IPS DF 6.9 (cell line): ENCODE data around the gene LHFPL2.

Experiments used
- DNase-seq: peaks from one replicate; pipeline ENCODE4 v3.0.0-alpha.2; 2013; ENCODE audit warnings: low read depth, low spot score
- H3K27ac ChIP-seq: one replicate; pipeline ENCODE4 v1.5.1; 2013; ENCODE audit warnings: low read length, control low read depth
- H3K27me3 ChIP-seq: 2 replicates; pipeline ENCODE4 v1.6.1; 2013; ENCODE audit warnings: mild to moderate bottlenecking, low read length; ENCODE audit not compliant: control insufficient read depth, insufficient read depth
- H3K36me3 ChIP-seq: 2 replicates; pipeline ENCODE4 v1.6.1; 2013; ENCODE audit warnings: low read length; ENCODE audit not compliant: control insufficient read depth, insufficient read depth
- H3K4me1 ChIP-seq: 2 replicates; pipeline ENCODE4 v1.6.1; 2013; ENCODE audit warnings: low read length; ENCODE audit not compliant: control insufficient read depth, insufficient read depth
- H3K4me3 ChIP-seq: 2 replicates; pipeline ENCODE4 v1.5.1; 2013; ENCODE audit warnings: mild to moderate bottlenecking, low read length
- H3K9me3 ChIP-seq: 2 replicates; pipeline ENCODE4 v1.6.1; 2013; ENCODE audit warnings: low read length, inconsistent platforms; ENCODE audit not compliant: control insufficient read depth, insufficient read depth
- WGBS: extraction: QIAGEN DNeasy Blood & Tissue Kit; methylation state at CpG from one replicate; pipeline ENCODE4 v1.1.7; 2013; ENCODE audit warnings: mixed read lengths, missing lambda C conversion rate; ENCODE audit not compliant: insufficient read length, insufficient coverage; 5-methylcytosine and 5-hydroxymethylcytosine counted together

Gene LHFPL2

GRCh38 chr5:78642701-78643100, 5.9 kb downstream of the LHFPL2 start:
- peaks cover 5% of the 10 kb centered on the region; the same call in 1 of the 2 replicates for H3K4me1 ChIP-seq
- no peak overlapping the region for H3K4me3 ChIP-seq
- no peaks in the 10 kb centered on the region for H3K27me3 ChIP-seq
- no peak overlapping the region for H3K27ac ChIP-seq
- no peak for DNase-seq
- WGBS: no CpG with 5 or more reads among the region's 1 CpG
- no peaks in the 10 kb centered on the region for H3K9me3 ChIP-seq
- H3K36me3 ChIP-seq: no peaks in the 10 kb centered on the region

GRCh38 chr5:78640662-78641474, 7.7 kb downstream of the LHFPL2 start:
- no peaks in the 10 kb centered on the region for H3K36me3 ChIP-seq
- no CpG with 5 or more reads among the region's 3 CpGs for WGBS

GRCh38 chr5:78639791-78640190, 8.8 kb downstream of the LHFPL2 start:
- Histone ChIP-seq H3K4me1 (peaks cover 5% of the 10 kb centered on the region; the same call in 1 of the 2 replicates), H3K36me3 (no peaks in the 10 kb centered on the region), H3K27me3 (no peaks in the 10 kb centered on the region), H3K9me3 (no peaks in the 10 kb centered on the region), H3K4me3 (no peak overlapping the region), H3K27ac (no peak overlapping the region)
- no CpG with 5 or more reads among the region's 2 CpGs for WGBS
- DNase-seq: no peak

More at GRCh38 chr5:78640662-78641474, 7.7 kb downstream of the LHFPL2 start:
- no peaks in the 10 kb centered on the region for H3K9me3 ChIP-seq
- no peak overlapping the region for H3K27ac ChIP-seq
- no peak for DNase-seq
- H3K4me3 ChIP-seq: no peak overlapping the region
- no peaks in the 10 kb centered on the region for H3K27me3 ChIP-seq
- H3K4me1 ChIP-seq: peaks cover 5% of the 10 kb centered on the region; the same call in 1 of the 2 replicates

GRCh38 chr5:78638973-78639669, 9.5 kb downstream of the LHFPL2 start:
- H3K27me3 ChIP-seq: no peaks in the 10 kb centered on the region
- no peak for DNase-seq
- peaks cover 5% of the 10 kb centered on the region; the same call in 1 of the 2 replicates for H3K4me1 ChIP-seq
- no peaks in the 10 kb centered on the region for H3K9me3 ChIP-seq
- no peak overlapping the region for H3K27ac ChIP-seq
- WGBS: no CpG with 5 or more reads among the region's 4 CpGs
- H3K4me3 ChIP-seq: no peak overlapping the region
- H3K36me3 ChIP-seq: no peaks in the 10 kb centered on the region

DNA sequence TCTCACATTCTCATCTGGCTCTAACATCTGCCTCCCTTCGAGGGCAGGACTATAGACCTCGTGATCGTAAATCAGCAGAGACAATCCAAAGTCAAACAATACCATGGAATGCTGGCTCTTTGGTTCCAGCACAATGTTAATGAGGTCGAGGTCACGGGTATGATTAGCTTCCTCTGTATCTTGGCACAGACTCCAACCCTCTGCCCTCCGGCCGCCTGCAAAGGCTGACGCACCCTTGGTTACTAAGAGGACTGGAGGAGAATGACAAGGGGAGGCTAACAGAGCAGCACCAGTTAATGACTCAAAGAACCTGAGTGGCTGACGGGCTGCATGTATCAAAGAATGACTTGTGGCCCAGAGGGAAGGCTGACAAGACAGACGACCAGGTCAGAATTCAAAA, 10.1 kb downstream of the LHFPL2 start:
- no peak for DNase-seq
- H3K9me3 ChIP-seq: no peaks in the 10 kb centered on the region
- H3K27me3 ChIP-seq: no peaks in the 10 kb centered on the region
- H3K4me3 ChIP-seq: no peak overlapping the region
- H3K27ac ChIP-seq: no peak overlapping the region
- no peaks in the 10 kb centered on the region for H3K36me3 ChIP-seq
- WGBS: no CpG with 5 or more reads among the region's 10 CpGs
- peaks cover 5% of the 10 kb centered on the region; the same call in 1 of the 2 replicates for H3K4me1 ChIP-seq

DNA sequence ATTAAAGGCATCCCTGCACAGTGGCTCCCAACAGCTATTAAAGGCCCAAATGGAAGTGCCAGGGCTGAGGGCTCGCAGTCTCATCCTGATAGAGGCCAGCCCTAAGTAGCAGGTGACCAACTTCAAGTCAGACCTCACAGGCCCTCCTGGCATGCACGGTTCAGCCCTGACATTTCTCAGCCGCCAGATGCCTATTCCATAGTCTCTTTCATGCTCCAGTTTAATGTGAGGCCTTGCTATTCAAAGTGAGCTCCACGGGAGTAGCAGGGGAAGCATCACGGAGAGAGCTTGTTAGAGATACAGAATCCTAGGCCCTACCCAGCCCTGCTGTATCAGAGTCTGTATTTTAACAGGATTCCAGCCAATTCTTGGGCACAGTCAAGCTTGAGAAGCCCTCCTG, 11.1 kb downstream of the LHFPL2 start:
- no peak overlapping the region for H3K27ac ChIP-seq

DNA sequence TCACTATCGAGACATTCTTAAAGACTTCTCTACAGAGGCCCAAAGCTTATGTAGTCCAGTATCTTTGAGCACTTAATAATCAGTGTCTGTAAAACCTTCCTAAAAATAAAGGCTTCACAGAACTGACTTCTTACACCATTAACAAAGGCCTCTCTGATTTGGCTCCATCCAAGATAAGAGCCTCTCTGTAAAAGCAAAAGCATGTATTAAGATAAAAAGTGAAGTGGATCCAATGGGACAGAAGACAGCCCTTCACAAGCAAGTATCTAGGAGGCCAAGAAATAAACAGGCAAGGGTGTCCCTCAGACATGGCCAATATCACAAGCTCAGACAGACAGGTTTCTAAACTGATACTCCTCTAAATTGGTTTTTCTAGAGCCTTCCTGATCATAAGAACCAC, 11.9 kb downstream of the LHFPL2 start:
- Histone ChIP-seq H3K9me3 (no peaks in the 10 kb centered on the region), H3K36me3 (no peaks in the 10 kb centered on the region; the same call in 1 of the 2 replicates), H3K27ac (no peak overlapping the region), H3K4me1 (peaks cover 5% of the 10 kb centered on the region), H3K4me3 (no peak overlapping the region), H3K27me3 (no peaks in the 10 kb centered on the region)
- no peak for DNase-seq
- WGBS: no CpG with 5 or more reads among the region's 1 CpG

More for the DNA sequence above, 11.1 kb downstream of the LHFPL2 start:
- Histone ChIP-seq H3K9me3 (no peaks in the 10 kb centered on the region), H3K36me3 (no peaks in the 10 kb centered on the region; the same call in 1 of the 2 replicates), H3K27me3 (no peaks in the 10 kb centered on the region), H3K4me3 (no peak overlapping the region), H3K4me1 (peaks cover 5% of the 10 kb centered on the region)
- WGBS: no CpG with 5 or more reads among the region's 5 CpGs
- DNase-seq: no peak

- Histone ChIP-seq H3K4me3 (no peak overlapping the region), H3K9me3 (no peaks in the 10 kb centered on the region), H3K27ac (no peak overlapping the region), H3K36me3 (peaks cover 4% of the 10 kb centered on the region; the same call in 1 of the 2 replicates), H3K27me3 (no peaks in the 10 kb centered on the region), H3K4me1 (peaks cover 4% of the 10 kb centered on the region)
- DNase-seq: no peak
- no CpG with 5 or more reads among the region's 3 CpGs for WGBS
Observed at GRCh38 chr5:78634634-78635033, 13.9 kb downstream of the LHFPL2 start.

- DNase-seq: no peak
- H3K4me3 ChIP-seq: no peak overlapping the region
- no CpG with 5 or more reads among the region's 5 CpGs for WGBS
- peaks cover 4% of the 10 kb centered on the region; the same call in 1 of the 2 replicates for H3K36me3 ChIP-seq
- H3K27ac ChIP-seq: no peak overlapping the region
- H3K9me3 ChIP-seq: no peaks in the 10 kb centered on the region
- H3K27me3 ChIP-seq: no peaks in the 10 kb centered on the region
- peaks cover 3% of the 10 kb centered on the region for H3K4me1 ChIP-seq
Observed at GRCh38 chr5:78634229-78634628, 14.3 kb downstream of the LHFPL2 start.

- DNase-seq: no peak
- Histone ChIP-seq H3K4me3 (no peak overlapping the region), H3K9me3 (no peaks in the 10 kb centered on the region), H3K36me3 (peaks cover 4% of the 10 kb centered on the region; the same call in 1 of the 2 replicates), H3K4me1 (no peaks in the 10 kb centered on the region; the same call in 1 of the 2 replicates), H3K27ac (no peak overlapping the region), H3K27me3 (no peaks in the 10 kb centered on the region)
- no CpG with 5 or more reads among the region's 2 CpGs for WGBS
Observed at GRCh38 chr5:78633700-78634099, 14.9 kb downstream of the LHFPL2 start.
